GM21381 (cell line): Measurements from ENCODE around the gene SLC4A11.
"Not testable (repeated sequence)": the region's sequence is repeated elsewhere in the genome, so short reads cannot be mapped to it uniquely, and the experiment has no call there.

Source experiments
- ATAC-seq: cut with Tn5 transposase; IDR thresholded peaks from one replicate; pipeline ENCODE4 v1.9.1; 2021; ENCODE audit warnings: mild to moderate bottlenecking, moderate library complexity; ENCODE audit not compliant: unreplicated experiment

The SLC4A11 gene

DNA sequence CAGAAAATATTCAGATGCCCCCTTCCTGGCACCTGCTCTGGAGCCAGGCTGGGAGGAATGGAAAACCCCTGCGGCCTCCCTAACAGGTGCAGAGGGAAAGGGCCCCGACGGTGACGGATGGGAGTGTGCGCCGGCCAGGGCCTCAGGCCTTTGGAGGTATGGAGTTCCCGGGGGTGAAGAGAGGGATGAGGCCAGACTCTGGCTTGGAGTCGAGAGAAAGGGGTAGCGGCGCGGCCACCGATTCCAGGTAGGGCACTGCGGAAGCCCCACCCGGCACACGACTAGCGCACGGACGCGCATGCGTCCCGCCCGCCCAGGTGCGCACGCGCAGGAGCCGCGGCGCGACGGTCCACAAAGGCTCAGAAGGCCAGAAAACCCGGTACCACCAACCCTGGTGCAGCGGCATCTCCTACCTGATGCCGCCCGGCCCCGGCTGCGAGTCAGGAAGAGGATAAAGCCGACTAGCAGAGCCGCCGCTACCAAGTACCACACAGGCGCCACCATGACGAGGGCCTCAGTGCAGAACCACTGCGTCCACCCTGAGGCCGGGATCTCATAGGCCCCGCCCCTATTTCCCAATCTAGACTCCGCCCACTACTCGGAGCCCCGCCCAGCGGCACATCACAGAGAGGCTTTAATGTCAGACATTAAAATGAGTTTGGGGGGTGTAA is 34.7 kb downstream of the SLC4A11 start, which contains the start of gene DDRGK1:
Gene DDRGK1, minus strand, starts transcription at position 559 of the 671 bp plus-strand sequence. Its CDS starts 55 bp downstream, at position 504.
- peak; percentile 80 for ATAC-seq

DNA sequence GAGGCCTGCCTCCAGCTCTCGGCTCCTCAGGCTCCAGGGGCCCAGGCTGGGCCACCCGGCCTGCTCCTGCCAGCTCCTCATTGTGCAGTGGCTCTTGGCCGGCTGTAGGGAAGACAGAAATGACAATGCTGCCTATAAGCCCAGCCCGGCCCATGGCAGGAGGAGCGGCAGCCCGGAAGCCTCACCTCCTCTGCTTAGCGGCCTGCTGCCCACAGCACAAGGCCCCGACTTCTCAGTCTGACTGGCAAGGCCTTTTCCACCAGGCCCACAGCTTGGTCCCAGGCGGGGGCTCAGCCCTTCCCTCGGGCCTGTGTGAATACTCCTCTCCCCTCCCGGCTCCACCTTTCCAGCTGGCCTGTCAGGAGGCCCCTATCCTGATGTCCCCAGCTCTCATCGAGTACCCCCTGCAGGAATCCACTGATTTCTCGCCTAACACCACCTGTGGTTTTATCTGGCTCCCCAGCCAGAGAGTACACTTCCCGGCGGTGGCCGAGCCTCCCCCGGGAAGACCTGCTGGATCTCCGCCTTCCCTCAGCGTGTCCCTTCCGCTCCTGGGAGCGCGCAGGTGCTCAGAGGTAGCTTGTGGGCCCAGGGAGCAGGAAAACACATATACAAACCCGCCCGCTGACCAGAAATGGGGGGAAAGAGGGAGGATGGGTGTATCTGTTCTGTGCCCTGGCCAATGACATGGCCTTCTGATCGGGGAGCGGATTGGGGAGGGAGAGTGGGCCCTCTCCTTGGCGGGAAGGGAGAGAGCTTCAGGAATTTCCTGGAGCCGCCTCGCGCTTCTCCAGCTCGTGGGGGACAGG is 35.5 kb downstream of the SLC4A11 start:
- peak; percentile 7 for ATAC-seq

DNA sequence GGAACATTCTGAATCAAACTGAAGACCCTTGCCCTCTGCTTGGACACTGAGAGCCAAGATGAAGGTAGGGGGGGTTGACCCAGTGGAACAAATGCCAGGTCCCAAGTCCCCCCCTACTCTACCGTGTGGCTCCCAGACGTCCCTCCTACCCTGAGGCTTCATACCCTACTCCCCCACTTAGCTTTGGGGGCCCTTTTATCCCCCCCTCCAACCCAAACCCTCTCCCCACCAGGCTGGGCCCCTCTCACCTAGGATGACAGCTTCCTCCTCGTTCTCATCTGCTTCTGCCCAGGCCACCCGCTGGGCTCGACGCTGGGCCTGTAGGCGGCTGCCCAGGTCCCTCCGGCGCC is 36.0 kb downstream of the SLC4A11 start:
- no peak for ATAC-seq

DNA sequence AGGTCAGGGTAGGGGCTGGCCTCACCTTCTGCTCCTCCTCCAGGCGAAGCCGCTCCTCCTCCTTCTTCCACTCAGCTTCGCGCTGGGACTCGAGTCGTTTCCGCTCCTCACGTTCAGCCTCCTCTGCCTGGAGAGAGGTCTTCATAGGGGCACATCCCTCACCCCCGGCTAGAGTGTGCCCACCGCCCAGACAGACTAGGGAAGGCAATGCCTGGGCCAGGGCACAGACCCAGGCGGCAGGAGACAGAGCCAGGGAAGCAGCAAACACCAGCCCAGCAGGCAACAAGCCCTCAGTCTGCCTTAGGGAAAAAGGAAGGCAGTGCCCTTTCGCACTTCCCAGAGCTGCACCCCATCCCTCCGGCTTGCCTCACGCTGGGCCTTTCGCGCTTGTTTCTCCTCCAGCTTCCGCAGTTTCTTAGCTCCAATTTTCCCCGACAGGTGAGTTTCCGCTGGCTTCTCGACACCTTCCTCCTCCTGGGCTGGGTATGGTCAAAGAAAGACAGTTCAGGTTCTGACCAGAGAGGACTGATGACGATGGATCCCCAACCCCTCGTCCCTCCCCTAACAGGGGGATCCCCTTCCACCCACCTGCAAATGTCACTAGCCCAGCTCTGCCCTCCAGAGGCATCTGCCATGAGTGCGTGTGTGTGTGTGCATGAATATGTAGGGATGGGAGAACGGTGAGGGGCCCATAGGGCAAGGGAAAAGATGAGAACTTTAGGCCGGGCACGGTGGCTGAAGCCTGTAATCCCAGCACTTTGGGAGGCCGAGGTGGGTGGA is 38.8 kb downstream of the SLC4A11 start:
- ATAC-seq, result no peak

DNA sequence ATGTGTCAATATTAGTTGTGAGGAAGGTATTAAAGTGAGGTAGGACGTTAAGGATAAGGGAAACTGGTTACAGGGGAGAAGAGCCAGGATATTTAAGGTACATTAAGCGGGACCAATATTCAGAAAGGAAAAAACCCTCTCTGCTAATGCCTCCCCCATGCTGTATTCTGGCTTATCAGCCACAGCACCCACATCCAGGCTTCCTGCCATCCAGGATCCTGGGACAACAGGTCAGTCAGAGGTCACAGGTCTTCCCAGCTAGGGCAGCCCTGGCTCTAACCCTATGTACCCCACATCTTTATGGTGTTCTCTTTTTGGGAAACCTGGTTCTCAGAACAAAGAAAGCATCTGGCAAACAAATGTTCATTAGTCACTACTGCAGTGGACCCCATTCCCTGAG is 39.8 kb downstream of the SLC4A11 start:
- no peak for ATAC-seq

DNA sequence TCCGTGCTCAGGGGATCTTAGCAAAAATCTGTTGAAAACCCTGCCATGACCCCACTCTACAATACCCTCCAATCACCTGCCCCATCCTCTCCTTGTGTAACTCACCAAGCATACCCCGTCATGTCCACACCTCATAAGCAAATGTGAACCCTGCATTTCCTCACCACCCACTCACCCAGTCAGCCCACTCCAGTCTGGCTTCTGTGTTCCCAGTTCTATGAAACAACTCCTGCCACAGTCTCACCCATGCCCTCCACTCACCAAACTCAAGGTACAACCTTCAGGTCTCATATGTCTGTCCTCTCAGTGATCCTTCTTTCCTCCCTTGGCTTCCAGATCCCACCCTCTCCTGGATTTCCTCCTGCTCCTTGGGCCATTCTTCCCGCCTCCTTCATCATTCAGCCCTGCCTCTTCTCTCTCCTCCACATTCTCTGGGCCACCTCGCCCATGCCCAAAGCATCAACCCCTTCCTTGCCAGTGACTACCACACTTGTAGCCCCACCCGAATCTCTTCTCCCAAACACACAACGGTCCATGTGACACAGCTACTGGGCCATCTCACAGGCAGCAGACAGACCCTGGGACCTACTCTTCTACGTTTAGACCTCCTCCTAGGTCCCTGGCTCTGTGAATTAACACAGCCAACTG is 43.3 kb downstream of the SLC4A11 start:
- ATAC-seq, result no peak

DNA sequence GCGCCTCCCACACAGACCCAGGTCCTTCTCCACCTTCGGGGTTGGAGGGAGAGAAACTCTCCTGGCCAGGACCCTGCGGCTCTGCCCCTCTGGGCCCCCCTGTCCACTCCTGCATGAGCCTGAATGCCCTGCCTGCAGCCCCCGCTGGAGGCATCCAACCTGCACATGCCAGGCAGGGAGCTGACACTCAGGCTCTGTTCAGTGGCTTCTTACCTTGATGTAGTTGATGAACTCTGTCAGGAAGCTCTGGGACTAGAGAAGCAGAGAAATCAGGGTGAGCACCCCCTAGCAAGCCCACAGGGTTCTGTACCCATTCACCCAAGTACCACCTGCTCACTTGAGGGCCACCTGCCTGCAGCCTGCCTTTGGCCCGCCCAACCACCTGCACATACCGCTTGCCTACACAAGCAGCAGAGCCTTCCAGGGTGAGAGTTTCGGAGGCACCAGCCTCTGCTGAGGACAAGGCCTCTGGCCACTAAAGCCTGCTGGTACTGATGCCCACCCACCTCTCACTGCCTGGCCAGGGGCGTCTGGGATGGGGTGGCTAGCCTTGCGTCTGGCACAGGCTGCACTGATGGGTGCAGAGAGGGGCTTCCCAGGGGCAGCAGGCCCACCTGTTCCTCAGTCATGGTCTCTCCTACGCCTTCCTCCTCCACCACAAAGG is 44.2 kb downstream of the SLC4A11 start:
- ATAC-seq, result no peak

DNA sequence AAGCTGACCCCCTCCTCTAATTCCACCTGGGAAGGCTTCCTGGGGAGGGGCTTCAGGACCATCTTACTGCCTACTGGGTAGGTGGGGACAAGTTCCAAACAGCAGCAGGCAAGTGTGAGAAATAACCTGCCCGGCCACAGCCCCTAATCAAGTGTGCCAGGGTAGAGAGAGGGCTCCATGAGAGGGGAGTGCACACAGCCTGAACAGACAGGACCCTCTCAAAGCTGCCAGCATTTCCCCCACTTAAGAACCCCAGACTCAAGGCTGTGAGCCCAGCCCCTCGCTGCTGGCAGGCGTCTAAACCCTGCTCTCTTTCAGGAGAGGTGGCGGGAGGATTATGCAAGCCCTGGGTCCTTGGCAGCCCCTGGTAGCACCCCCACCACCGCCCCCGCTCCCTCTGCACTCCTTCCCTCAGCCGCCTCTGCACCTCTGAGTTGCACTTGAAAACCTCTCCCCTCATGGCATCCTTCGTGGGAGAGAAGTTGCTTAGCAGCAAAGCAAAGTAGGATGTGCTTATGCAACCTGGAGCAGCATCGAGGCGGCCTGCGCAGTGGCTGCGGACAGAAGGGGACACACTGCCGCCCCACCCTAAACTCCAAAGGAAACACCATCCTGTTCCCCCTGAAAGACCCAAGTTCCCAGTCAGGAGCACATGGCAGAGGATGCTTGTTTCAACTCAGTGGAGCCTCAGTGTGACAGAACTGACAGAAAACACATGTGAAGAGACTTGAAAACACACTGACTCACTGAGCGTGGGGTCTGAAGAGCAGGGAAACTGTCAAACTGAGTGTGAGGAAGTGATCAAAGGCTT is 45.0 kb downstream of the SLC4A11 start:
- no peak for ATAC-seq

DNA sequence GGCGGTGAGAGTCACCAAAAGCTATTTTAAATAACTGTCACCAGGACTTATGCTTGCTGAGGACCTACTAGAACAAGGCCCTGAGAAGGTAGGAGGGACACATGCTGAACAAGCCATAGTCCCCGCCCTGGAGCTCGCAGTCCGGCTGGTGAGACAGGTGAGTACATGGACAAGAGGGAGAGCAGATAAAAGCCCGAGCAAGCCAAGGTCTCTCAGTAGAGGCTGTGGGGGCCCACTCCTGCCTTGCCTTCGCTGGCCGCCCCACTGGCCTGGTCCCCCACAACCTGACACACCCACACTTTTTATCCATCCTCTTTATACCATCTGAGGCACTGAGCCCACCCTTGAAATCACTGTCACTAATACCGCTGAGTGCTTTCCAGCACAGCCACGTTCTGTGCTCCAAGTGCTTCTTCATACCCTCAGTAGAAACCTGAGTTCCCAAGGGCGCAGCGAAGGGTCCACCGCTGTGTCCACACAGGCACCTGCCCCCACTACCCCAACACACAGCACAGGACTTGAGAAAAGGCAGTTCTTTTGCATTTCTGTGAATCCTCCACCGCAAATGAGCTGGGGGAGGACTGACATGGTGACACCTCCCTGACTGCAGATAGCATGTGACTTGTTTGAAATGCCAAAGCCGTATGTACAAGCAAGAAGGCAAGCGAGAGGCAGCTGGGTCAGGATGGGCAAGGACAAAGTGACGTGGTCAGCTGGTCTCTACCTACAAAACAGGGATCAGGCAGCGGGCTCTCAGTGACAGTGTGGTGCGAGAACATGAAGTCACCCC is 46.6 kb downstream of the SLC4A11 start:
- no peak for ATAC-seq

DNA sequence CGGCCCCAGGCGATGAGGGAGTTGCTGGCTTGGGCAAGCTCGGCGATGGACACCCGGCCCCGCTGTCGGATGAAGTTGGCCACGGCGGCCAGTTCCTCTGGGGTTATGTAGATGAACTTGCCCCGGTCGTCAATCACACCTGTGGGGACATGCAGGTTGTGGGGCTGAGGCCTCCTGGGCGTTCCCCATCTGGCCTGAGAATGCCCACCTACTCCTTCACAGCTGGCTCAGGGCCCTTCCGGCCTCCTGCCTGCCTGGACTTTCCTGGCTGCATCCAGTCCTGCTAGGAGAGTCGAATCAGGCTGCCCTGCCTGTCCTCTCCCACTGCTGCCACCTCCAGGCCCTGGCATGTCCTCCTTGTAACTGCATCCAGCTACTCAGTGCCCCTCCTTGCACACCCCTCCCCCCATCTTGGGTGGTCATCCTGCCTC is 48.3 kb downstream of the SLC4A11 start:
- ATAC-seq, result no peak

DNA sequence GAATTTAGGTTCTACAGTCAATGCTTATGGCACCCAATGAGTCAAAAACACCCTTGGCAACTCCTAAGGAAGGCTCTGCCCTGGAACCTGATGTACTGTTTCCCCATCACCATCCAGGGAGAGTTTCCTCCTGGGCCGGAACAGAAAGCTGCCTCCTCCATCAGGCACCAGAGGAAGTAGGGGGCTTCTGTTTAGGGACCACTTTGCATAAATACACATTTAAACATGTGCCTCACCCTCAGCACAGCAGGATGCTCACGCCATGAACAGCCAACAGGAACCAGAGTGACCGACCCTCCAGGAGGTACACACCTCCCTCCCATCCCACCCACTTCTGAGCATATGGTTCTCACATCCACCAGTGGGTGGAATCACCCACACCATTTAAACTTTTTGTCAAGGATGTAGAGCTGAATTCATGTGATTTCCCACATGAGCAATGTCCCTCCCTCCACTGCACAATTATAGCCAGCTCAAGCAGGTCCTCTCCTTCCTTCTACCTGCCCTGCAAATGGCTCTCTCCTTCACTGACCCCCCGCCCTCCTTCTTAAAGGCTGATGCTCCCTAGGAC is 49.3 kb downstream of the SLC4A11 start:
- no peak for ATAC-seq

DNA sequence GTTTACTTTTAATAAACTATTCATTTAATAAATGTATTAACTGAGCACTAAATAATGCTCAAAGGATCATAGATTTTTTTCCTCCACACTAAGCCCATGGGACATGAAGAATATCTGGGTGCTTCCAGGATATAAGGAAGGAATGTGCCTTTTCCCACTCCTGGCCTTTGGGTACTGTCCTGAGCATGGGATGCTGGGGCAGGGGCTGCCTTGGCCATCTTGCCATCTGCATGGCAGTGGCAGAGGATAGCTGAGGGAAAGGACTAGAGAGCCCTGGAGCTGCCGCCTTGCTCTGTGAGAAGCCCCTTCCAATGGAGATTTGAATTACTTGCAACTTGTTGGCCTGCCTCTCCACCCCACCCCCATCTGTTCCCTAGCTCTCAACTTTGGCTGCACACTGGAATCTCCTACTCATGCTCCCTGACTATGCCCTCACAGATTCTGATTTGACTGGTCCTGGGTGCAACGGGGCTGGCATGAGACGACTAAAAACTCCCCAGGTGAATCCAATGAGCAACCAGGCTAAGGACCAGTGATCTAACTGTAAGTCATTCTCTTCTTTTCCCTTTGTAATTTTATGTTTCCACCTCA is 50.1 kb downstream of the SLC4A11 start:
- no peak for ATAC-seq

DNA sequence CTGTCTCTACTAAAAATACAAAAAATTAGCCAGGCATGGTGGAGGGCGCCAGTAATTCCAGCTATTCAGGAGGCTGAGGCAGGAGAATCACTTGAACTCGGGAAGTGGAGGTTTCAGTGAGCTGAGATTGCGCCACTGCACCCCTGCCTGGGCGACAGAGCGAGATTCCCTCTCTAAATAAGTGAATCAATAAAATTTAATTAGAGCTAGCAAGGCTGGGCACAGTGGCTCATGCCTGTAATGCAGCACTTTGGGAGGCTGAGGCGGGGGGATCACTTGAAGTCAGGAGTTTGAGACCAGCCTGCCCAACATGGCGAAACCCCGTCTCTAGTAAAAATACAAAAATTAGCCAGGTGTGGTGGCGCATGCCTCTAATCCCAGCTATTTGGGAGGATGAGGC is 51.1 kb downstream of the SLC4A11 start:
- ATAC-seq, result not testable (repeated sequence)

DNA sequence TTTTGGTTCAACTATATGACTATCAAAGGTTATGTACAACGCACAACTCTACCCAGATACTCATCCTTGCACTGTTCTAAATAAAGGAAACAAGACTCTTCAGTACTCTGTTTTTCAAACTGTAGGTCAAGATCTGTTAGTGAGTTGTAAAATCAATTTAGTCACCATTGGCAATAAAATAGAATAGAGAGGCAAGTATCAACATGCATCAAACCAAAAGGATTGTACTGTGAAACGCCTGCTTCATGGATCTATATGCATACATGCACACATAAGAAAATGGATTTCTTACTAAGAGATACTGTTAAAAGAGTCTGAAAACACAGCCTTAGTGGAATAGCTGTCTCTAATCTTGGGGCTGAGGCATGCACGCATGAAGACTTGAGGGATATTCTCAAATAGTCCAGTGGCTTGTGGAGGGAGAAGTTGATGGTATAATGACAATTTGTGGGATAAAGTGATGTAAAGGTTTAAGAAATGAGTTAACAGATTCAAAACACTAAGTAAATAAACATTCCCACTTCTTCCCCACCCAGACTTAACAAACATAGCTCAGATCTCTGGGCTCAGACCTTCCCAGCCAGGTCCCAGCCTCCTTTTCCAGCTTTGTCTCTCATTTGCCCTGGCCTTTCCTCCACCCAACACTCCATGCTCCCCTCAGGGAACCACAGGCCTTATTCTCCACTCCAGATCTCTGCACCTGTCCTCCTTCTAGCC is 54.9 kb downstream of the SLC4A11 start:
- no peak for ATAC-seq

DNA sequence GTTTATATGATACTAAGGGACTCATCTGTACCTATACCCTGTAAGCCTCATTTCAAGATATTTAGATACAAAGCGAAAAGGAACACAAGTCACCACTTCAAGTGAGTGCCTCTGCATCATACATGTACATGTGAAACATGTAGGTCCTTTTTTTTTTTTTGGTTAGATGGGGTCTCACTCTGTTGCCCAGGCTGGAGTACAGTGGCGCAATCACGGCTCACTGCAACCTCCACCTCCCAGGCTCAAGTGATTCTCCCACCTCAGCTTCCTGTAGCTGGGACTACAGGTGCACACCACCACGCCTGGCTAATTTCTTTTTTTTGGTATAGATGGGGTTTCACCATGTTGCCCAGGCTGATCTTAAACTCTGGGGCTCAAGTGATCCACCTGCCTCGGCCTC is 56.6 kb downstream of the SLC4A11 start:
- ATAC-seq, result not testable (repeated sequence)

DNA sequence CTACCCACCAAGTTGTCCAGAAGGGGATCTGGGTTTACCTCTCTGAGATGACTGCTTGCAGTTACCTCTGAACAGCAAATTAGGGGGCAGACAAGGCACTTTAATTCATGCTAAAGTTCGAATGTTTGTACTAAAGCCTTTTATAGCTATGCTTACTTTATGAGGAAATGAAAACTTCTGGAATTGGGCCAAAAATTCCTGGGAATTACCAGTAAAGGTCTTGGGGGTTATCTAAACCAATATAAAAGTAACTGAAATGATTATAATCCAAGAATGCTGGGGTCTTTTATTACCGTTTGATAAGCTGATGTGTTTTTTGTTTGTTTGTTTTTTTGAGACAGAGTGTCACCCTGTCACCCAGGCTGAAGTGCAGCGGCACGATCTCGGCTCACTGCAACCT is 57.7 kb downstream of the SLC4A11 start:
- no peak for ATAC-seq

DNA sequence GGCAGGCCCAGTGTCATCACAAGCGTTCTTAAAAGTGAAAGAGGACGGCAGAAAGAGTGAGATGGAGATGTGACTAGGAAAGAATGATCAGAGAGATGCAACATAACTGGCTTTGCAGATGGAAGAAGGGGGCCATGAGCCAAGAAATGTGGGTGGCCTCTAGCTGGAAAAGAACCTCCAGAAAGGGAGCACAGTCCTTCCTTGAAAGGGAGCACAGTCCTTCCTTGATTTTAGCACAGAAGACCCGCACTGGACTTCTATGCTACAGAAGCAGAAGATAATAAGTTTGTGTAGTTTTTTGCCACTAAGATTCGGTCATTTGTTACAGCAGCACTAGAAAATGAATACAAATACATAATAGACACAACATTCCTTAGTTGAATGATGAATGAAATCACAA is 58.7 kb downstream of the SLC4A11 start:
- ATAC-seq, result no peak
